ENCODE results near the gene RAB44.
A peak's percentile ranks its signal among the peaks of the same experiment; 100 is the strongest.

Gene RAB44

DNA sequence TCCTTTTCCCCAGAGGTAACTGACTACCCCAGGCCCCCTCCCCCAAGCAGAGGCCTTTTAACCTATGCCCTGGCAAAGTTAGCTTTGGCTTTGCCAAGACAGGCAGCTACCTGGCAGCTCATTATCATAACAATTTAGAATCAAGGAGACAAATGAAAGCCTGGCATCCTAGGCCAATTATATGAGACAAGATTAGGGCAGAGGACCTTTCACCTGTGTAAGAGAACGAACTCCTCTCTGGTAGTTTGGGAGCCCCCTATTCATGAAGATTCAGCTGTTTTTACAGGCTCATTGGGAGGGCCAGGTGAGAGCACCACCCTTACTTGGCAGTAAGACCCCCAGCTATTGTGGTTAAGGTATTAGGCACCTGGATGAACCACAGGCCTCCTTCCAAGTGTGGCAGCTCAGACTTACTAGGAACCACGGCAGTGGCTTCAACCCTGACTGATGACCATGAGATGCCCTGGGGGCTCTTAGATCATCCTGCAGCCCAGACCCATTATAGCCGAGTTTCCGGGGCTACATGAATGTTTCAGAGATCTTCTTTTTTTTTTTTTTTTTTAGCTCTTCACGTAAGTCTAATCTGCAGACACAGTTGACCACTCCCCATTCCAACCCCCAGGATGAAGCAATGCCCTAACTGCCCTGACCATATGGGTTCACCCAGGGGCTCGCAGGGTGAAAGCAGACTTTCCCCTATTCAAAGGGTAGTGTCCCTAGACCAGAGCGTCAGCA, 56.2 kb downstream of the RAB44 start:
- Mint-ChIP-seq H3K4me3 (no peak overlapping the region), H3K27ac (peak overlapping the region; percentile 90), H3K36me3 (peaks cover 13% of the 10 kb centered on the region), H3K4me1 (peaks cover 70% of the 10 kb centered on the region), H3K9me3 (peaks cover 5% of the 10 kb centered on the region)
- no peak for ATAC-seq
- no peak for DNase-seq (ENCODE audit: low spot score in 2 of 2)

DNA sequence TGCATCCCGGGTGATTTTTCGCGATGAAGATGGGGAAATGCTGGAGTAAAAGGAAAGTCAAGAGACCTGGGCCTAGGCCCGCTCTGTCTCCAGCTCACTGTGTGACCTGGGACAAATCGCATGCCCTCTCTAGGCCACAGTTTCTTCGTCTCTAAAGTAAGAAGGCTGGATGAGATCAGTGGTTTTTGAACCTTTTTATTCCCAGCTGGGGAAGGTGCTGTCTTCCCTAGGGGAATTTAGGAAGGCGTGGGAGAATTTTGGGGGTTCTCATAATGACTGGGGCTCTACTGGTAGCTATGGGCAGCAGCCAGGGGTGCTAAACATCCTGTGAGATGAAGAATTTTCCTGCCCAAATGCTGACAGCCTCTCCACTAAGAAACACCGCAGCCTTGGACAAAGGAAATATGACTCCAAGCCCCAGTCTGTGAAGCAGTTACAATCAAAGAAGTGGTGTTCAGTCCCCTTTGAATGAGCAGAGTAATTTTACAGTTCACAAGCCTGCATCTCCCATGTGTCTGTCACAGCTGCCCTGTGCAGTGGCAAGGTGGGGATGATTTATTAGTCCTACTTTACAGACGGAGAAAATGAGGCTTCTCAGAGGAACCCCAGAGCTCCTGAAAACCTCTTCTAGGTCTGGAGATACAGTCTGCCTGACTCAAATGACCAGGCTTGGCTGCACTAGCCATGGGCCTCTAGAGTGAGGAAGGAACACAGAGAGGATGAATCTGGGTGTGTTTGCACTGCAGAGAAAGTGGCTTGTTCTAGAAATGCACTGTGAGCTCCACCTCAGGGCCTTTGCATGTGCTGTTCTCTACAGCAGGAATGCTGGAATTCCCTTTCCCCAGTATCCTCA, 57.2 kb downstream of the RAB44 start:
- H3K27ac Mint-ChIP-seq = peak overlapping the region; percentile 95
- H3K9me3 Mint-ChIP-seq = no peaks in the 10 kb centered on the region
- ATAC-seq (no peak), DNase-seq (ENCODE audit: low spot score in 2 of 2) (no peak)
- H3K4me3 Mint-ChIP-seq = peak overlapping the region; percentile 71
- peaks cover 14% of the 10 kb centered on the region for H3K36me3 Mint-ChIP-seq
- peaks cover 77% of the 10 kb centered on the region for H3K4me1 Mint-ChIP-seq

DNA sequence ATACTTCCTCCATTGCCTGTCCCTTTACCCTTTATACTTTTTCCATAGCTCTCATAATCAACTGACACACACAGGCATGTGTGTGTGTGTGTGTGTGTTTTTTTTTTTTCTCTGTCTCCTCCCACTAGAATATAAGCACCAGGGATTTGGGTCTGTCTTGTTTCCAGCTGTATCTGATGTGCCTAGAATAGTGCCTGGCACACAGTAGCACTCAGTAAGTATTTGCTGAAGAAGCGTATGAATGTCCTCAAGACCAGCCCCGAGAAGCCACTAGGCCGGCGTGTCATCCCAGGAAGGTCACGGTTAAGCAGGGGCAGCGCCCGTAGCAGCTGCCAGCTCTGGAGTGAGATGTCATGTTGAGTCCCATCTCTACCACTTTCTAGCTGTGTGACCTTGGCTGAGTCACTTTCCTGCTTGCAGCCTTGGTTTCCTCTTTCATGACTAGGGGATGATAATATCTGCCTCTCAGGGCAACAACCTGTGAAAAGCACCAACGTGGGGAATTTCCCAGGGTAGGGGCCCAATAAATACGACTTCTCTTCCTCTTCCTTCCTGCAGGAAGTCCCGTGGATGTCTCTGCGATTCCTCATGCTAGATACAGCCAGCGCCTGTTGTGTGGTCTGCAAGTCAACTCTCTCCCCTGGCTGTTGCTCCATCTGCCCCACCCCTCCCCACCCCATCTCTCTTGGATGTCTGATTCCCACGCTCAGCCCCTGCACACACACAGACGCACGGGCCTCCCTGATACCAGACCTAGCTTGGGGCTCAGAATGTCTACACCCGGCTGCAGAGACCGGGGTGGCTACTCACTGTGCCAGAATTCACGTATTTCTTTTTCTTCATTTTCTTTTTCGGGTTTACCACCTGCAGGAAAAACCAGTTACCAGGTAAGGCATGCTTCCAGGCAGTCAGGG, 58.1 kb downstream of the RAB44 start:
- peaks cover 14% of the 10 kb centered on the region for H3K36me3 Mint-ChIP-seq
- H3K4me1 Mint-ChIP-seq = peaks cover 77% of the 10 kb centered on the region
- peak overlapping the region; percentile 95 for H3K27ac Mint-ChIP-seq
- no peaks in the 10 kb centered on the region for H3K9me3 Mint-ChIP-seq
- peak; percentile 94 for ATAC-seq
- H3K4me3 Mint-ChIP-seq = peak overlapping the region; percentile 71
- DNase-seq (ENCODE audit: low spot score in 2 of 2) = peak; percentile 53 to 88

DNA sequence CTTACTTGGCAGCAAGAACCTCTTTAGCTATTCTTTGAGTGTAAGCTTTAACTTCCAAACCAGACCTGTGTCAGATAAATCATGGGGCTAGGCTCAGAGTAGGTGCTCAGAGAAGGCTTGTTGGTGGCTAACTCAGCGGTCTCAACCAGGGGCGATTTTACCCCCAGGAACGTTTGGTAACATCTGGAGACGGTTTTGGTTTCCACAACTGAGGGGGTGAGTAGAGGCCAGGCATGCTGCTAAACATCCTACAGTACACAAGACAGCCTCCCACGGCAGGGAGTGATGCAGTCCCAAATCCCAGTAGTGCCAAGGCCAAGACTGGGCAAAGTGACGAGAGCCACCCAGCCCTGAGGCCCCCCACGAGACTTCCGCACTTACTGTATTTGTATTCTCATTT, 59.2 kb downstream of the RAB44 start:
- H3K36me3 Mint-ChIP-seq = peaks cover 14% of the 10 kb centered on the region
- H3K4me3 Mint-ChIP-seq = peak overlapping the region; percentile 71

DNA sequence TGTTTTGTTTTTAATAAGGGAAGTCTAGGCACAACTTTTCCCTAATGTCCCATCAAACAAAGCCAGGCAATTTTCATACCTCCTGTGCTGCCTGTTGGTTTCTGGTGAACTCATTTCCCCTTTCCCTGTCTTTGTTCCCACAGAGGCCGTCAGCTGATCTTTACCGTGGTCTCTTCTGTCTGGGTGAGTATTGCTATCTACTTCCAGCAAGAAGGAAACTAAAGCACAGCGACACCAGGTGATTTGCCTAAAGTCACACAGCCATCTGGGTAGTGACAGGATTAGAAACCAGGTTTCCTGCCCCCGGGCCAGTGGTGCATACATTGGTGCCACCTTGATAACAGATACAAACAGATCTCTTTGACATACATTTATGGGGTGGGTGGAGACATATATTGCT, 59.6 kb downstream of the RAB44 start:
- ATAC-seq (no peak), DNase-seq (ENCODE audit: low spot score in 2 of 2) (no peak)
- Mint-ChIP-seq H3K27ac (peak overlapping the region; percentile 95), H3K36me3 (peaks cover 14% of the 10 kb centered on the region), H3K4me1 (peaks cover 68% of the 10 kb centered on the region), H3K4me3 (peak overlapping the region; percentile 71), H3K9me3 (no peaks in the 10 kb centered on the region)

More for the DNA sequence above, 59.2 kb downstream of the RAB44 start:
- ATAC-seq (no peak), DNase-seq (ENCODE audit: low spot score in 2 of 2) (no peak)
- peak overlapping the region; percentile 95 for H3K27ac Mint-ChIP-seq
- H3K4me1 Mint-ChIP-seq = peaks cover 73% of the 10 kb centered on the region
- no peaks in the 10 kb centered on the region for H3K9me3 Mint-ChIP-seq

DNA sequence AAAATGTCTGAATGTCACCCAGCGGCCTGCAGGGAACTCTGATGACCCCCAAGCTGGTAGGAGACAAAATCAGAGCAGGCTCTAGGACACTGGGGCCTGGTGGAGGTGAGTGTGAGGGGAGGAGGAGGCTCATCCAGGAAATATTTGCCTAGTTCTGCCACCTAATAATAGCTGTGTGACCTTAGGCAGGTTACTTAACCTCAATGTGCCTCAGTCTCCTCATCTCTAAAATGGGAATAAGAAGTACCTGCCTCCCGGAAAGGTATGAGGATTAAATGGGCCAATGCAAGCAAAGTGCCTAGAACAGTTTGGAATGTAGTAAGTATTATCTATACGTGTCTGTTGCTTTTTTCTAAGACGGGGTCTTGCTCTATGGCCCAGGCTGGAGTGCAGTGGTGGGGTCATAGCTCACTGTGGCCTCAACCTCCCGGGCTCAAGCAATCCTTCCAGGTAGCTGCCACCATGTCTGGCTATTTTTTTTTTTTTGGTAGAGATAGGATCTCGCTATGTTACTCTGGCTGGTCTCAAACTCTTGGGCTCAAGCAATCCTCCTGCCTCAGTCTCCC, 60.4 kb downstream of the RAB44 start:
- Mint-ChIP-seq H3K4me1 (peaks cover 60% of the 10 kb centered on the region), H3K27ac (peak overlapping the region; percentile 95), H3K9me3 (no peaks in the 10 kb centered on the region), H3K4me3 (no peak overlapping the region), H3K36me3 (peaks cover 14% of the 10 kb centered on the region)
- ATAC-seq (no peak), DNase-seq (ENCODE audit: low spot score in 2 of 2) (no peak)

DNA sequence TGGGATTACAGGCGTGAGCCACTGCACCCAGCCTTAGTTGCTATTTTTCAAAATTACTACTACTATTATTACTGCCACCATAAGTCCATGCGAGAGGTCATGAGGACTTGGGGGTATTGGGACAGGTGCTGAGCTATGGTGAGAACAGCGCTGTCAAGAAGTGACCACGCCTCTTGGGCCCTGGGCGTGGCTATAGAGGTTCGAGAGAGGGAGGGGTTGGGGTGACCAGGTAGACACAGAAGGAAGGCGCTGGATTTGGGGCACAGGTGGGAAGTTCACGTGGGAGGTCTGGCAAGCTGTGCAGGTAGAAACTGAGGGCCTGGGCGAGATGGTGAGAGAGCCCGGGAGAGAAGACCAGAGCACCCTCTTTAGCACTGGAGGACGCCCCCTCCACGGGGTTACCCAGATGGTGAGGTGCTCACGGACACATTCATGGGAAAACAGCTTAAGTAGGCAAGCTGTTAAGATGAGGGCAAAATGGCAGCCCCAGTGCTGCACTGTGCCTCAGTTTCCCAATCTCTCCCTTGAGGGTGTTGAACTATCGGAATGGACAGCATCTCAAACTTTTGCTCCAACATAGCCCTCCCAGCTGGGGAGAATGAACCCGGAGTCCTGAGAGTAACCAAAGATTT, 61.0 kb downstream of the RAB44 start:
- Mint-ChIP-seq H3K36me3 (peaks cover 14% of the 10 kb centered on the region), H3K4me1 (peaks cover 56% of the 10 kb centered on the region), H3K27ac (peak overlapping the region; percentile 63), H3K9me3 (no peaks in the 10 kb centered on the region), H3K4me3 (no peak overlapping the region)
- no peak for ATAC-seq
- DNase-seq (ENCODE audit: low spot score in 2 of 2) = no peak

DNA sequence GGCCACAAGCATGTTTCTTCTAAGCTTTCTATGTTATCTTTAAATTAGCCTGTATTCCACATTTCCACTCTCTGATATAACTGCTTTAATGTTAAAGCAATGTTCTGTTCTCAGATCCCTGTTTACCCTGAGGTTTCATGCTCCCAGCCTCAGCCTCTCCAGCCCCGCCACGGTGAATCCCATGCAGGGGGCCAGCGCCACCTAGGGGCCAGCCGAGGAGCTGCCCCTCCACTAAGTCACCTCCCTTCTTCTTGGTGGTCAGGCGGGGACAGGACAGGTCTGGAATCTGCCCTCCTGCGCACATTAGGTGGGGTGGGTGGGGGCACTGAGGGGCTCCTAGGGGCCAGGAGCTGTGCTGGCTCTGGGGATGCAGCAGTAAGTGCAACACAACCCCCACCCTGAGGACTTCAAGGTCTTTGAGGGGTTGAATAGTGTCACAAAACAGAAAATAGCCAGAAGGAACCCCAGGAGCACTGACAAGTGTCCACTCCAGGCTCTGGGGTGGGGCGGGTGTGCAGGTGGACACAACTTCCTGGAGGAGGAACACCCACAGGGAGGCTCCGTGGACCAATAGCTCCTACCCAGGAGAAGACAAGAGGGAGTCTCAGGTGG, 61.6 kb downstream of the RAB44 start:
- peak; percentile 52 for ATAC-seq
- H3K27ac Mint-ChIP-seq = no peak overlapping the region

DNA sequence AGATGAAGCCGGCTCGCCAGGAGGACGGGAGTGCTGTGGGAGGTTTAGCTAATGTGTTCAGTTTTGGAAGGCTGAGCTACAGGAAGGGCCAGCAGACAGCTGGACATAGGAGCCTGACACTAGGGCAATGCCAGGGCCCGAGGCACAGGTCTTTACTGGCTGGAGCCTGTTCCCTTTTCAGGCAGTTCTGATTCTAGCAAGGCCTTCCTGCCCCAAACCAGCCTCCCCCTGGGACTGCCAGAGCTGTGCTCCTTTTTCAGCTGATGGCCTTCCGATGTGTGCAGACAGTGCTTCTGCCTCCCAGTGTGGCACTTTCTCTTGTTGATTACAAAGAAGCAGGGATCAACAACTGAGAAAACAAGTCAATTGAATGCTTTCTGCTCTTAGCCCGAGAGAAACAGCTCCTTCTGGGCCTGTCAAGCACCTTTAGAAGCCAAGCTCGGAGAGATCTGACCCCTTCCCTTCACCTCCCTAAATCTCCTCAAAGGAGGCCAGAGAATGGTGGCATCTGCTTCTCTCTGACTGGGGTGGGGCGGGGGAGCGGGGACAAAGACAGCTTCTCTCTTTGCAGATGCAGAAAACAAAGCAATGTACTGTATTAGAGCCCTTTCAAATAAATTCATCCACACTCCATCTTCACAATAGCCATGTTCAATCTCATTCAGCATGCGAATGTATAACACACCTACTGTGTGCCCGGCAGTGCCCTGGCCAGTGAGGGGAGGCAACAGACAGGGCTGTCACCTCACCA, 63.2 kb downstream of the RAB44 start:
- Mint-ChIP-seq H3K4me3 (no peak overlapping the region), H3K27ac (no peak overlapping the region)

More for the DNA sequence above, 61.6 kb downstream of the RAB44 start:
- DNase-seq (ENCODE audit: low spot score in 2 of 2) = peak; percentile 86 to 88
- Mint-ChIP-seq H3K4me1 (peaks cover 50% of the 10 kb centered on the region), H3K9me3 (no peaks in the 10 kb centered on the region), H3K4me3 (no peak overlapping the region), H3K36me3 (peaks cover 14% of the 10 kb centered on the region)

DNA sequence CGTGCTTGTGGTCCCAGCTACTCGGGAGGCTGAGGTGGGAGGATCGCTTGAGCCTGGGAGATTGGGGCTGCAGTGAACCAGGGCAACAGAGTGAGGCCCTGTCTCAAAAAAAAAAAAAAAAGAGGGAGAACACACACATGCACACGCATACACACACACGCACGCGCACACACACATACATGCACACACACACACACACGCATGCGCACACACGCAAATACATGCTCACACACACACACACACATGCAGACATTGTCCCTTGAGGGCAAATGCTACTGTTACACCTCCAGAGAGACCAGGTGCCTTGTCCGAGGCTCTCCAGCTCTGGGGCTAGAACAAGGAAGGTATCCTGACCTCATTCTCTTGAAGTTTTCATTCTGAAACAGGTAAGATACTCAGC, 64.5 kb downstream of the RAB44 start:
- Mint-ChIP-seq H3K9me3 (no peaks in the 10 kb centered on the region), H3K27ac (no peak overlapping the region), H3K36me3 (peaks cover 4% of the 10 kb centered on the region), H3K4me3 (no peak overlapping the region), H3K4me1 (peaks cover 29% of the 10 kb centered on the region)
- DNase-seq (ENCODE audit: low spot score in 2 of 2) (no peak), ATAC-seq (no peak)

More for the DNA sequence above, 63.2 kb downstream of the RAB44 start:
- H3K36me3 Mint-ChIP-seq = peaks cover 10% of the 10 kb centered on the region
- ATAC-seq = no peak
- DNase-seq (ENCODE audit: low spot score in 2 of 2) = no peak
- H3K9me3 Mint-ChIP-seq = no peaks in the 10 kb centered on the region
- H3K4me1 Mint-ChIP-seq = peaks cover 35% of the 10 kb centered on the region

DNA sequence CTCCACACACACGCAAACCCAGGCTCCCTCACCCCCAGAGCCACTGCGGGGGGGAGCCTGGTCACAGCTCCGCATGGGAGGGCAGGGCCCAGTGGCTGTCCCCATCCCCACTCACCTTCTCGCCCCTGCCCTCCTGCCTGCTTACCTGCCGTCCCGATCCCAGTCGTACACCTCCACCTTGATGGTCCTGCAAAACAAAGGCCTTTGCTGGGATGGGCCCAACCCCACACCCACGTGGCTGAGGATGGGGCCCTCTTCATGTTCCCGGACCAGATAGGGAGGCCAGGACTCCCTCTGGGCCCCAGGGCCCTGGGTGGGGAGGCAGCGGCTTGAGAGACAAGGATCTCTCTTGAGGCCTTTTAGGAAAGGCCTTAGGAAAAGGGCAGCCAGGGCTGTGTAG, 67.6 kb downstream of the RAB44 start:
- Mint-ChIP-seq H3K4me1 (peaks cover 32% of the 10 kb centered on the region), H3K27ac (no peak overlapping the region), H3K9me3 (no peaks in the 10 kb centered on the region), H3K36me3 (peaks cover 4% of the 10 kb centered on the region), H3K4me3 (no peak overlapping the region)
- ATAC-seq = no peak
- no peak for DNase-seq (ENCODE audit: low spot score in 2 of 2)

DNA sequence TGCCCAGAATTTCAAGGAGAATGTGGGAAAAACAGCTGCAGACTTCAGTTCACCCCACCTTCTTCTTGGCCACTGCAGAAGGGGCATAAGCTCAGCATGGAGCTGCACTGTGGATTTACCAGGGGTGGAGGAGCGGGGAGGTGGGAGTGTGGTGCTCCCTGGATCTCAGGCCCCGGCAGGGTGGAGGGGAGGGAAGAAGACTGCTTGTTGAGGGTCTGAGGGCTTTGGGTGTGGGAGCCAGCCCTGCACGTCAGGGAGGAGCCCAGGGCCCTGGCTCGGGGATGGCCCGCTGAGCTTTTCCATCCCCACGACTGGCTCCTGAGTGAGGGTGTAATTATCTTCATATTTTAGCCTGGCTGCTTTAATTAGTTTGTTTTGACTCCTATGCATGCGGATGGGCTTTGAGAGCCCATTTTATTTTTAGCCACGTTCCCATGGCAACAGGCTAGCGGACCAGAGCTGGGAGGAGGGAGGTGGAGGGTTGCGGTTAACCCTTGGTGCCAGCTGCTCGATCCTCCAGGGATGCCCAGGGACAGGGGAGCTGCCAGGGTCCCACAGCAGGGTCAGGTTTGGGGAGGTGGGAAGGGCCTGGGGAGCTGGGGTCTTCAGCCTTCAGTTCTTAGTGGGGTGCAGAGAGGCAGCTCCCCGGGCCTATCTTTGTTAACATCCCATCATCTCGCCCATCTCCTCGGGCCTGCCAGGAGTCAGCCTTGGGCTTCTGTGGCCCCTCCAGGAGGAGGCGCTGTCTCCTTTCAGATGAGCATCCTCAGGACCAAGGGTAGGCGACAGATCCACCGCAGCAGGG, 68.2 kb downstream of the RAB44 start:
- no peak overlapping the region for H3K4me3 Mint-ChIP-seq
- DNase-seq (ENCODE audit: low spot score in 2 of 2) (peak; percentile 80 to 88), ATAC-seq (peak; percentile 87)
- peak overlapping the region; percentile 23 for H3K27ac Mint-ChIP-seq
- H3K36me3 Mint-ChIP-seq = peaks cover 4% of the 10 kb centered on the region
- peaks cover 38% of the 10 kb centered on the region for H3K4me1 Mint-ChIP-seq
- H3K9me3 Mint-ChIP-seq = no peaks in the 10 kb centered on the region

DNA sequence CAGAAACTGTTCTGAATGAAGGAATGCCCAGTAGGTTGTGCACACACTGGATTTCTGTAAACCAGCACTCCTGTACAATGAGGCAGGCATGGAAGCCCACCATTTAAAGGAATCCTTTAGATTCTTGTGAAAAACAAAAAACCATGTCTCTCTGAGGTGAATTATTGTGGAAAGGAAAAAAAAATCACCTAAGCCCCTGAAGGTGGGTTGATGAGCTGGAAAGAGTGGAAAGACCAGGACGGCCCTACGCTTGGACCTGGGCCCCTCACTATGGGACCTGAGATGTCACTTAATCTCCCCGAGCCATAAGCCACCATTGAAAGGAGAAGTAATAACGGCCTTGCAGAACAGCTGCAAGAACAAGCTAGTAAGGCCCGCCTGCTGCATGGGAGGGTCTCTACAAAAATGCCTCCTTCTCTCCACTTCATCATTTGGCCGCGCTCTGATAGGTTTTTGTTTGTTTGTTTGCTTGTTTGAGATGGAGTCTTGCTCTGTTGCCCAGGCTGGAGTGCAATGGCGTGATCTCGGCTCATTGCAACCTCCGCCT, 68.8 kb downstream of the RAB44 start:
- peaks cover 45% of the 10 kb centered on the region for H3K4me1 Mint-ChIP-seq
- no peak overlapping the region for H3K4me3 Mint-ChIP-seq
- DNase-seq (ENCODE audit: low spot score in 2 of 2) (no peak), ATAC-seq (no peak)
- H3K27ac Mint-ChIP-seq = peak overlapping the region; percentile 23
- H3K9me3 Mint-ChIP-seq = no peaks in the 10 kb centered on the region
- H3K36me3 Mint-ChIP-seq = peaks cover 4% of the 10 kb centered on the region

All from stimulated activated effector memory CD8-positive, alpha-beta T cell treated with anti-CD3 and anti-CD28 coated beads, Interleukin-12 subunit alpha, Interleukin-12 subunit beta, amount 100 ng/mL, for 72 hours (primary cell).